ENCODE measurements around the gene SIDT2. TPM values are rescaled to one million over a fixed set of nuclear protein-coding genes. Genes with fewer than 3 reads are reported as not detected.

The SIDT2 gene
- total RNA-seq, 1 donor from 2014 or later: 23.6 TPM

DNA sequence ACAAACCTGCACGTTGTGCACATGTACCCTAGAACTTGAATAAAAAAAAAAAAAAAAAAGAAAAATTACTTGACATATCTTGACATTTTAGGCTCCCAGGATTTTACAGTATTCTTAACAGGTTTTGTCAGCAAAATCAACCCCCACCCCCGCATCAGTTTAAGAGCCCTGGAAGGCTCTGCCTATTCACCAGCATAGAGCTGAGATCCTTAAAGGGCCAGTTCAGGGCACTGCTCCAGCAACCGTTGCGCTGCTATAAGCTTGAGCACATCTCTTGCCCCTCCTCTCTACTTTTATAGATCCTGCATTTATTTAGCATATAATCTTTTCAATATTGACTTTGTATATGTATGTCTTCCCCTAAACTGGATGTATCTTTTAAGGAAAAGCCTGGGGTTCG lies 35.2 kb upstream of the SIDT2 start:
- peaks cover 16% of the 10 kb centered on the region for H3K9me3 Mint-ChIP-seq (ENCODE audit: unreplicated experiment)
- H3K4me1 Mint-ChIP-seq (ENCODE audit: low read depth, unreplicated experiment): peaks cover 2% of the 10 kb centered on the region
- DNase-seq: no peak
- H3K4me3 Mint-ChIP-seq (ENCODE audit: unreplicated experiment): peak overlapping the region; percentile 98
- peaks cover 5% of the 10 kb centered on the region for H3K36me3 Mint-ChIP-seq (ENCODE audit: unreplicated experiment)
- H3K27me3 Mint-ChIP-seq (ENCODE audit: unreplicated experiment): peaks cover 9% of the 10 kb centered on the region
- no peak for TF ChIP-seq CTCF (IDR thresholded peaks at IDR 0.05; ENCODE audit: partially characterized antibody, unreplicated experiment)
- peak overlapping the region; percentile 98 for H3K27ac Mint-ChIP-seq (ENCODE audit: unreplicated experiment)

DNA sequence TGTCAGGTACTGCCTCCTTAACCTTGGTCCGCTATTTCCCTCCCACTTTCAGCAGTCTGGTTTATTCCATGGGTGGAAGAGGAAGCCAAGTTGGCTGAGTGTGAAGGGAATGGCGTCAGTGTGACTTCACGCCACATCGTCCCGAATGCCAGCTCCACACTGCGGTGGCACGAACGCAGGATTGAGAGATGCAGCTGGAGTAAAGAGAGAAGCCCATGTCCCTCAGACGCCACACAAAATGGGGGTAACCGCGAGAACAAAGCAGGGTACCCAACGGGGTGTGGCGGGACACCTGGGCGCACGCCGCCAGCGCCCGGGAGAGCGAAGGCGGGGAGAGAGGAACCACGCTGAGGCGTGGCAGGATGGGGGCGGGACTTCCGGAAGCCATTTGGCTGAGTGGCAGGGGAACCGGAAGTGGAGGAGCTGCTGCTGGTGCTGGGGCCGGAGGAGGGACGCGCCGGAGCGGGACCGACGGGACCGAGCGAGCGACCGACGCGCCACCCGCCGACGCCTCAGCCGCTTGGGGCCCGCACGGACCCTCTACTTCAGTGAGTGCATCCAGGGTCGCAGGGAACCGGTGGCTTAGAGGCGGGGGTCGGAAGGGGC lies 34.6 kb upstream of the SIDT2 start, which contains the start of gene PAFAH1B2:
PAFAH1B2 (plus strand) TSS at position 417 of the 606 bp plus-strand sequence. CDS start 8,161 bp downstream, outside the sequence.
- peaks cover 5% of the 10 kb centered on the region for H3K36me3 Mint-ChIP-seq (ENCODE audit: unreplicated experiment)
- peak; percentile 96 for DNase-seq
- peaks cover 2% of the 10 kb centered on the region for H3K4me1 Mint-ChIP-seq (ENCODE audit: low read depth, unreplicated experiment)

DNA sequence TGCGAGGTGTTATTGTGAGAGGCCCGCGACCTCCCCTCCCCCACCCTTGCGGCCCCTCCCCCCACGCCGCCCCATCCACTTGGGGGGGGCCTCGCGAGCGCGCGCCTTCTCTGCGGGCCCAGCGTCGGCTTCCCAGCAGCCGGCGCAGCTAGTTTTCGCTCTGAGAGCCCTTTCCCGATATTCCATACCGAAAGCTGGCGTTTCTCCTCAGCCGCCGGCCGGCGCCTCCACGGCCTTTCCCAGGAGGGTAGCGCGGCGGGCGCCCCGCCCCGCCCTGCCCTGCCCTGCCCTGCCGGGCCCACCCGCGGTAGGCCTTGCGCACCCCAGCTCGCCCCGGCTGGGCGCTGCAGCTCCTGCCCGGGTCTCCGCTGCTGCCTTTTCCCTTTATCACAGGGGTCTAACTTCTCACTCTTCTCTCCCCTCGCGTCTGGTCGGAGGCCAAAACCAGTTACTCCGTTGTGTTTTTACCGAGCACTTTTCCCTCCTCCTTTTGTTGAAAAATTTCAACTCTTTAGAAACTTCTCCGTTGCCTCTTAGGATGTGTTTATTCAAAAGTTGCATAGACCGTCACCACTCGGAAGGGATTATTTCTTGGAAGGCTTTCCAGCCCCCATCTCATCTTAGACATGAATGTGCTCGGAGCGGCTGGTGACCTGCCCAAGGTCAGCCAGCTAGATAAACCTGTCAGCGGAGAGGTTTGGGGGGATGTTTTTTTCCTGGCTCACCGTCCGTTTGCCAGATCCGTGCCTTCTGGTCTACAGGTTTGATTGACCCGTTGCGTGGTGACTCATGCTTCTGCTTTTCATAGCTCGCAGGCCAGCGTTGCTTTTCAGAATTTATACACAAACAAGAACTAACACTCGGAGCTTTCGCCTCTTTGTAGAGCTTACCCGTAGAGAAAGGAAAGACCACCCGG lies 33.8 kb upstream of the SIDT2 start:
- Mint-ChIP-seq H3K27me3 (ENCODE audit: unreplicated experiment) (peaks cover 9% of the 10 kb centered on the region), H3K36me3 (ENCODE audit: unreplicated experiment) (peaks cover 5% of the 10 kb centered on the region), H3K4me1 (ENCODE audit: low read depth, unreplicated experiment) (peaks cover 2% of the 10 kb centered on the region), H3K9me3 (ENCODE audit: unreplicated experiment) (peaks cover 16% of the 10 kb centered on the region), H3K4me3 (ENCODE audit: unreplicated experiment) (peak overlapping the region; percentile 100), H3K27ac (ENCODE audit: unreplicated experiment) (peak overlapping the region; percentile 99)
- no peak for TF ChIP-seq CTCF (IDR thresholded peaks at IDR 0.05; ENCODE audit: partially characterized antibody, unreplicated experiment)
- DNase-seq: peak; percentile 71

More for the DNA sequence above, 34.6 kb upstream of the SIDT2 start, which contains the start of gene PAFAH1B2:
- TF ChIP-seq CTCF (IDR thresholded peaks at IDR 0.05; ENCODE audit: partially characterized antibody, unreplicated experiment): no peak
- H3K27me3 Mint-ChIP-seq (ENCODE audit: unreplicated experiment): peaks cover 9% of the 10 kb centered on the region
- H3K9me3 Mint-ChIP-seq (ENCODE audit: unreplicated experiment): peaks cover 16% of the 10 kb centered on the region
- peak within 1 kb of the TSS; percentile 100 for H3K4me3 Mint-ChIP-seq (ENCODE audit: unreplicated experiment)
- peak within 1 kb of the TSS; percentile 99 for H3K27ac Mint-ChIP-seq (ENCODE audit: unreplicated experiment)

DNA sequence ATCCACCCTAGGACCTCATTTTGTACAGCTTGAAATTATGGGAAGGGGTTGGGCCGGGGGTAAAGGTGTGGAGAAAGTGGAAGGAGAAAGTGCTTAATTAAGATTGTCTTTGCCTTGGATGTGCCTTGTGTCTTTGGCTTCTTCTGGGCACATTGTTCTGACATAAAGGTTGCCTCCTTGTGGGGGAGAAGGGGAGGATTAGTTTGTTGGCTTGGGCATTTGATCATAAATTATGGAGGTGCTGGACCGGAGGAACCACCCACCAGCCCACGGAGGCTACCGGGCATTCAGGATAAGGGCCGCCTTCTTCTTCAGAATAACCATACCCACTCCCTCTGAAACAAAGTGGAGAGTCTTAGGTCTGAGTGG lies 33.2 kb upstream of the SIDT2 start:
- peaks cover 16% of the 10 kb centered on the region for H3K9me3 Mint-ChIP-seq (ENCODE audit: unreplicated experiment)
- peaks cover 2% of the 10 kb centered on the region for H3K4me1 Mint-ChIP-seq (ENCODE audit: low read depth, unreplicated experiment)
- H3K4me3 Mint-ChIP-seq (ENCODE audit: unreplicated experiment): peak overlapping the region; percentile 100
- peak; percentile 11 for TF ChIP-seq CTCF (IDR thresholded peaks at IDR 0.05; ENCODE audit: partially characterized antibody, unreplicated experiment)
- H3K36me3 Mint-ChIP-seq (ENCODE audit: unreplicated experiment): peaks cover 5% of the 10 kb centered on the region
- DNase-seq: no peak
- H3K27me3 Mint-ChIP-seq (ENCODE audit: unreplicated experiment): peaks cover 9% of the 10 kb centered on the region
- peak overlapping the region; percentile 99 for H3K27ac Mint-ChIP-seq (ENCODE audit: unreplicated experiment)
